GM08714 (cell line): ENCODE measurements around the gene CLDN5.

Source experiments
- H3K4me3 ChIP-seq: fragments of 200-500 bp; sonication (Bioruptor generic); 2 replicates; pipeline ENCODE4 v1.5.1; 2014; ENCODE audit warnings: mild to moderate bottlenecking, low read length, inconsistent platforms
- ZNF274 ChIP-seq: IDR thresholded peaks from 2 replicates; pipeline ENCODE4 v1.6.1; 2012; ENCODE audit warnings: mild to moderate bottlenecking, low read depth, low read length

CLDN5 gene

DNA sequence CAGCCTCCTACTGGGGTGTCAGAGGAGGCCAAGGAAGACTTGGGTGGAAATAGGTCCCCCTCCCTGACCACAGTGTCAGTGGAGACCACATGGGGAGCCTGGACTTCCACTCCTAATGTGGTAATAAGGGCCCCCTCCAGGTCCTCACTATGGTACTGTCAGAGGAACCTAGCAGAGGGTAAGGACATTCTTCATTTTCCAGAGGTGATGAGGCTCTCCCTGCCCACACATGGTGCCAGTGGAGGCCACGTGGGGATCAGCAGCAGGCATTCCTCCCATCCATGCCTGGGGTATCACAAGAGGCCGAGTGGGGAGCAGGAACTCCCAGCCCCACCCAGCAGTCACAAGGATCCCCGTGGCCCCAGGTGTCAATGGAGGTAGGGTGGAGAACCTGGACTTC is 6.5 kb upstream of the CLDN5 start:
- TF ChIP-seq ZNF274: no peak
- no peak overlapping the region for H3K4me3 ChIP-seq

DNA sequence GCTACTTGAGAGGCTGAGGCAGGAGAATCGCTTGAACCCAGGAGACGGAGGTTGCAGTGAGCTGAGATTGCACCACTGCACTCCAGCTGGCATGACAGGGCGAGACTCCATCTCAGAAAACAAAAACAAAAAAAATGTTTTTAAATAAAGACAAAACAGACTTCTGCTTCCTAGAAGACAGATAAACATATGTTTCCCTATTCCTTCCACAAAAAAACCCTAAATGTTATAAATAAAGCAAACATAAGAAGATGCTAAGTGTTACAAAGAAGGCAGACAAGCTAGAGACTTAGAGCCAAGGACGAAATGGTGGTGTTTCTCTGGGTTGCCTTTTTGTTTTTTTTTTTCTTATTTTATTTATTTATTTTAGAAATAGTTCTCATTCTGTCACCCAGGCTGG is 5.6 kb upstream of the CLDN5 start:
- TF ChIP-seq ZNF274: no peak
- no peak overlapping the region for H3K4me3 ChIP-seq

DNA sequence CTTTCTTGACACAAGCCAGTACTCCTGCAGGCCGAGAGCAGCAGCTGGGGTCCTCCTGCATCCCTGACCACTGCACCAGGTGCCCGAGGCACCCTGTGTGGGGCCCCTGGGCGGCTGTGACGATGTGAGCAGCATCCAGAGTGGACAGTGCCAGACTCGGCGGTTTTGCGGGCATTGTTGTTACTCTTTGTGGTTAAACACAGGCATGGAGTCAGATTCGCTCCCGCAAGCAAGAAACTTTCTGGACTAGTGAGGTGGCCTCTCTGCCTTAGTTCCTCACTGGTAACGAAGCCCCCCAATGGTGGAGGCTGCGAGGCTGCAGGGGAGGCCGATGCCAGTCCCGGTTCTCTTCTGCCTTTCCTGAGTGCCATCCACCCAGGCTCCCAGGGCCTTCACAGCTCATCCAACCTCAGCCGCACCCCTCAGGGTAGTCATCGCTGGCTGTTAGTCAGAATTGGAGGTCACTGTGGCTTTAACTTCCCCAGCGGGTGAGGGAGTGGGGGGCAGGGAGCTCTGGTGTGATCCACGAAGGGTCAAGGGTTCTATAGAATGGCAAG is 3.7 kb upstream of the CLDN5 start:
- no peak for TF ChIP-seq ZNF274
- H3K4me3 ChIP-seq: no peak overlapping the region

DNA sequence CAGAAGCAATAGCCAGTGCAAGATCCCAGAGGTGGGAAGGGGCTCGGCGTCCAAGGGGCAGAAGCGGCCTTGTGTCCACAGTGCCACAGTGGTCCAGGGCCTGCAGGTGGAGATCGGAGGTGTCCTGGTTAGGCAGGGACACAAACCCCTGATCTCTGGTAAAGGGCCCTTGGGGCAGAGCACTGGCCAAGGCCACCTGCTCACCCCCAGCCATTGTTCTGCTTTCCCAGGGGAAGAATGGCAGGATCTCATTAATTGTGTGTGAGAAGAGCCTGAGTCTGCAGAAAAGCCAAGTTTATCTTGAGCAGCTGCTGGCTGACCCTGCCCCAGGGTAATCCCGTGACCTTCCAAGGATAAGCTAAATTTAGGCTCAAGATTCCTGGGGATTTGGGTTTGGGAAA is 3.1 kb upstream of the CLDN5 start:
- no peak for TF ChIP-seq ZNF274
- H3K4me3 ChIP-seq: no peak overlapping the region

DNA sequence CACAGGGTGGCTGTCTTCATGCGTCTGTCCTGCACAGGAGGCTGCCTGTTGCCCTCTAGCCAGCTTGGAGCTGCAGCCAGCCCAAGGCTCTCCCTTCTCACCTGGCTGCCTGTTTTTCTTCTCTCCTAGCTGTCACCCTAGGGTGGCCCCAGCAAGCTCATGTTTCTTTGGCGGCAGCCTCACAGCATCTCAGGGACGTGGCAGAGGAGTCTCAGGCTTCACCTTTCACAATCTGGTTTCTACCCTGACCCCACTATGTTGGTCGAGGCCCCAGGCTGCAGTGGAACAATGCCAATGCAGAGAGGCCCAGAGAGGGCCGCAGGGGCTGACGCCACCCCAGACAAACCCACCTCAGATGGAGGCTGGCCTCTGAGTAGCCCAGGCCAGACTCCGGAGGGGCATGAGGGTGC is 2.5 kb upstream of the CLDN5 start:
- no peak for TF ChIP-seq ZNF274
- H3K4me3 ChIP-seq: no peak overlapping the region

DNA sequence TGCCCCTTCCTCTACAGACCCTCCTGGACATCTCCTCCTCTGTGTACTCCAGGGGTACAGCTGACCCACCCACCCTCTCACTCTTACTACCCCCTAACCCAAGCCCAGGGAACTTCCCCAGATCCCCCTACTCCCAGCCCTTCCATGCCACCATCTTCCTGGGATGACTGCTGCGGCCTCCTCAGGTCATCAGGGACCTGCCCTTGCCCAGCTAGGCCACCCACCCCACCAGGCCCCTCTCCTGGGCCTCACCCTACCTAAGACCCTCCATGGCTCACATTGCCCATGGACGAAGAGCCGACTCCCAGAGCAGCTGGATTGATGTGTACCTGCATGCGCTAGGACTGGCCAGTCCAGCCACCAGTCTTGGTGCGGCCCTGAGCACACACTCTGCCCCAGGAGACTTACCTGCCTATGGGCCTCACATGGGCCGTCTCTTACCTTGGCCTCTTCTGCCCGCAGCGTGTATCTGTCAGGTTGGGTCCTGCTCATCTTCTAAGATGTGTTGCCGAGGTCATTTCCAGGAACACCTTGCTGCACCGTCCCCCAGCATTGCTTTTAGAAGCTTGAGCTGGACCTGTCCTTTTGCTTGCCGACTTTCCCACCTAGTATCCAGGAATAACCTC is 2.0 kb upstream of the CLDN5 start:
- no peak overlapping the region for H3K4me3 ChIP-seq
- TF ChIP-seq ZNF274: no peak

DNA sequence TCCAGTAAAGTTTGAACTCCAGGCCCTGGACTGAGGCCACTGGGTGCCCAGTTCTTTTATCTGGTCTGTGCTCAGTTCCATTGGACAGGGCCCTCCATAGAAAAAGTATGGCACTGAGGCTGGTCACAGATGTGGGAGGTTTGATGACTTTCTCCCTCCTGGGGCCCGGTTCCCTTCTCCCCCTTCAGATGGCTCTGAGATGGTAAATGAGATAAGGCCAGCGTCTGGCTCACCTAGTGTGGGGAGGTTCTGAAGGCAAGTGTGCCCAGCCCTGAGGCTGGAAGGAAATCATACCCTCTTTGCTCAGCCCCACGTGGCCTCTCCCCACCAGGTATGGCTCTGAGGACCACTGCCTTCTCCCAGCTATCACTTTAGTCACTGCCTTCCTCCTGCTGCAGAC is 1.5 kb upstream of the CLDN5 start:
- TF ChIP-seq ZNF274: no peak

DNA sequence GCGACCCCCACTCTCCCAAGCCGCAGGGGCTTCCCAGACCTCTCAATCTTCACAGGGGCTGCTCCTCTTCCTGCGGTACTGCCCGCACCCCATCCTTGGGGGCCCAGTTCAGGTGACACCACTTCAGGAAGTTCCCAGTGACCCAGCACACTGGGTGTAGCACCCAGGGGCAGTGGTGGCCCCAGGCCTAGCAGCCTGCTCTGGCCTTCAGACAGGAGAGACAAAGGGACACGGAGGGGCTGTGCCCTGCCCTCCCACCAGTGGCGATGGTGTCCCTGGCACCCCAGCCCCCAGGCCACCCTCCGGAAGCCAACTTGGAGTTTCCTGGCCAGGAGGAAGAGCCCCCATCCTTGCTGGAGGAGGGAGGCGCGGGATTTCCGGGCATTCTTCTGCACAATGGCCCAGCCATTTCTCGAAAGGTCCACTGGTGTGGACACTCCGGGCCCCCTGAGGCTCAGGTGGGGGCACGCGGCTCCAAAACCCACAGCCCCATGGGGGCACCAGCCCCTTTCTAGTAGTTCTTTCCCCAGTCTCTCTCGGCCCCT is 978 bp upstream of the CLDN5 start:
- H3K4me3 ChIP-seq: no peak overlapping the region

More for the DNA sequence above, 1.5 kb upstream of the CLDN5 start:
- H3K4me3 ChIP-seq: no peak overlapping the region

DNA sequence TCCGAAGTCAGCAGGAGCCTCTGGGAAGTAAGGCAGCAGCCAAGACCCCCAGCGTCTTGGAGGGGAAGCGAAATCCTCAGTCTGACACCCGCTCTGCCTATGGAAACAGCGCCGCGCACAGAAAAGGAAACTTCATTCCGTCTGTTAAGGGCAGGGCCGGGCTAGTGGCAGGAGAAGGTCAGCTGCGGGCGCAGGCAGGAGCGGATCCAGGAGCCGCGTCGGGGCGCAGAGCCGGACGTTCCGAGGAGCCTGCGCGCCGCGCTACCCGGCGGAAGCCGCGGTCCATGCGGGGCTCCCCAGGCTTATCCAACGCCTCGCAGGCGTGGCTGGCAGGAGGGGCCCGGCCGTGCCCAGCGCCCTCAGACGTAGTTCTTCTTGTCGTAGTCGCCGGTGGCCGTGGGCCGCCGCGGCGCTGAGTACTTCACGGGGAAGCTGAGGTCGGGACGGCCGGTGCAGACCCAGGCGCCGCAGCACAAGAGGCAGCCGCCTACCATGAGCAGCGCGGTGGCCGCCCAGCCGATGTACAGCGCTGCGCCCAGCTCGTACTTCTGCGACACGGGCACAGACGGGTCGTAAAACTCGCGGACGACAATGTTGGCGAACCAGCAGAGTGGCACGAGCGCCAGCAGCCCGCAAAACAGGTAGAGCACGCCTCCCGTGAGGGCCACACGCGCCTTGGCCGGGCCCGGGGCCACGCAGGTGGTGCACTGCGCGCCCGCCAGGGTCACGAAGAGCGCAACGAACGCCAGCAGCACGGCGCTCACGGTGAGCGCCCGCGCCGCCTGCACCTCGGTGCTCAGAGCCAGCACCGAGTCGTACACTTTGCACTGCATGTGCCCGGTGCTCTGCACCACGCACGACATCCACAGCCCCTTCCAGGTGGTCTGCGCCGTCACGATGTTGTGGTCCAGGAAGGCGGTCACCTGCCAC is 705 bp downstream of the CLDN5 start:
- H3K4me3 ChIP-seq: no peak overlapping the region
- TF ChIP-seq ZNF274: no peak

More for the DNA sequence above, 978 bp upstream of the CLDN5 start:
- no peak for TF ChIP-seq ZNF274

DNA sequence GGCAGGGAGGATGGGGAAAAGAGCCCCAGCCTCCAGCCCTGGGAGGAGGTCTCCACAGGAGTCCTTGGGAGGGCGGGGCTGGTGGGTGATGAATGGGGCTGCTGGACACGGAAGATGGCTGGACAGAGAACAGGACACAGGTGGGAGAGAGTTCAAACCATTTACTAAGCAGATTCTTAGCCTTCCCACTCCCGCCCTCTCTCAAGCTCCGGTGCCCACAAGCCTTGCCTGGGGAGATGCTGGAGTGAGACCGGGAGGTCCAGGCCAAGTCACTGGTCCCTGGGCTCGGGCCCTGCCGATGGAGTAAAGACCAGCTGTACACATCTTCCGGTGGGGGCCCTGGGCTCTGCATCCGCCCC is 1.4 kb downstream of the CLDN5 start:
- H3K4me3 ChIP-seq: no peak overlapping the region
- TF ChIP-seq ZNF274: no peak

DNA sequence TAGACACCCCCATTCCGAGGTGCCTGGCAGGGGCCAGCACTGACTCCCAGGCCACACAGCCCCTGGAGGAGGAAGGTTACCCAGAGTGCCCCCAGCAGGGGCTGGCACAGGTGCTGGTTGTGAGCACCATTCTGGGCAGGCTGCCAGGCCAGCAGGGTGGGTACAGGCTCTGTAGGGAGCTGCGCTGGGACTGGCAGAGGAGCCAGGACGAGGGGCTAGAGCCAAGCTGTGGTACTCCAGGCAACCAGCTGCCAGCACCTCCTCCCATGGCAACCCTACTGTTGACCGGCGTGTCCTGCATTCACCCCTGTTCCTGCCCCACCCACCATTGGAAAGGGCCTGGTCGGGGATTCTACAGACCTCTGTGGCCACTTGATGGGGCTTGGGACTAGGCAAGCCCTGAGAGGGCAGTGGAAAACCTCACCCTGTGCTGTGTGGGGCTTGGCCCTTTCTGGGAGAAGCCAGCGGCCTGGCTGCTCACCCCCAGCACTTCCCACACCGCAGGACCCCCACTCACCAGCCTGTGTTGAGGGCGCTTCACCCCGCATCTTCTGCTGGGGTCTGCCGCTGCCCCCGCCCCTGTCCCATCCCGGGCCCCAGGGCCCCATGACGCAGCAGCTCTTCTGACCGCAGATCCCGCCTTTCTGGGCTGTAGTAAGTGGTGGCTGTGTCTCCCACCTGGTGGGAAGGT is 1.9 kb downstream of the CLDN5 start:
- no peak for TF ChIP-seq ZNF274
- no peak overlapping the region for H3K4me3 ChIP-seq

DNA sequence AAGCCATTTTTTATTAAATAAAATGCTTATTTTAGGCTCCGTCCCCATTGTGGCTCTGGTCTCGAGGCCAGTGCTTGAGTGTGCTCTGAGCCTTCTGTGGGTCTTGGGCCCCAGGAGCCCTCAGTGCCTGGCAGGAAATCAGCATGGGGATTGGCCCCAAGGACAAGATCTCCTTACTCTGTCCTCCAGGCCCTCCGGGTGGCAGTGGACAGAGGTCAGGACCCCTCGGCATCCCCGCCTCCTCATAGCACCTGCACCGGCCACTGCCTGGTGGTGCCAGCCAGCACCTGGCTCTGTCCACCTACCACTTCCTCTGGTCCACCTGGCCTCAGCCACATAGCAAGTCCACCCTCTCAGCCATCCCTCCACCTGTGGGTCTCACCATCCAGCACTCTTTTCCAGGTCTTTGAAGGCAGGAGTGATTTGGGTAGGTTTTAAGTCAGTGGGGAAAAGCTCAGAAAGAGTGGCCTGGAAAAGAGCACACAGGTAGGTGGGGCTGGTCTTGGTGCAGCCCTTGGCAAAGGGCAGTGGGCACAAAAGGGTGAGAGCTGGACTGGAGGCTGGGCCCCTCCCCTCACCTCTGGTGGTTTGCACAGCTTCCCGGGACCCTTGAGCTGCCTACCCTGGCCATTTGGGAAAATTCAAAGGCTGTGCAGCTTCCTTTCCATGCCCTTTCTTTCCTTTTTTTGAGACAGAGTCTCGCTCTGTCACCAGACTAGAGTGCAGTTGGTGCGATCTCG is 3.5 kb downstream of the CLDN5 start:
- no peak for TF ChIP-seq ZNF274
- H3K4me3 ChIP-seq: no peak overlapping the region

DNA sequence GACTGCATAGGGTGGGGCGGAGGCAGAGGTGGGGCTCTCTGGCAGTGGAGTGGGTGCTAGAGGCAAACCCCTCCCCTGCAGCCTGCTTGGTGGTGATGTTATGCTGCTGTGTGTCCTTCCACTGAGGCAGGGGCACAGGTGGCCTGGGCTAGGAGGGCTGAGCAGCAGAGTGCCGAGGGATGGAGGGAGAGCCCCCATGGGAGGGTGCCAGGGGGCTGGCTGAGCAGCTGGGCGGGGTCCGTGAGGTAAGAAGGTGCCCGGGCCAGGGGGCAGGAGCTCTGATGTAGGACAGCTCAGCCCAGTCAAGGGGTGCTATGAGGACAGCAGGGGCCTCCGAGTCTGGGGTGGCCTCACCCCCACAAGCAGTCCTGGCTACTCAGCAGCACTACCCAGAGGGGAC is 4.2 kb downstream of the CLDN5 start:
- no peak for TF ChIP-seq ZNF274
- no peak overlapping the region for H3K4me3 ChIP-seq
